GM19240 (cell line): ENCODE data around the gene CDH13.

Experiments used
- DNase-seq: peaks from one replicate; pipeline ENCODE4 v3.0.0; 2011; ENCODE audit warnings: low spot score; ENCODE audit not compliant: insufficient read length

The CDH13 gene

DNA sequence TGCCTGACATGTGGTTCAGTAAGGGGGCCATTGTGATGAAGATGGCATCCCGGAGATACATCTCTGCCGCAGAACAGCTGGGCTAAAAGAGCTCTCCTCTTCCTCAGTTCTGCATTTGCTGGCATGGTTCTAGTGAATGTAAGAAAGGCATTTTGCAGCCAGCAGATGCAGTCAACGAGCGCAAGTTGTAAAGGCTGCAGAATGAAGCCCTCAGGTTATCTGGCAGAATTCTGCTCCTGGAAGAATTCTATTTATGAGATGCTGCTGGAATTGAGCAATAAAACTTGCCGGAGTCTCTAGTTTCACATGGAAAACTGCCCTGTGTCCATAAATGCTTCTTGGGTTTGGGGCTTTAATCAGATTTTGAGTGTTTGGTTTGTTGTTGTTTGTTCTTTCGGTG lies 1004.2 kb downstream of the CDH13 start:
- DNase-seq: no peak

DNA sequence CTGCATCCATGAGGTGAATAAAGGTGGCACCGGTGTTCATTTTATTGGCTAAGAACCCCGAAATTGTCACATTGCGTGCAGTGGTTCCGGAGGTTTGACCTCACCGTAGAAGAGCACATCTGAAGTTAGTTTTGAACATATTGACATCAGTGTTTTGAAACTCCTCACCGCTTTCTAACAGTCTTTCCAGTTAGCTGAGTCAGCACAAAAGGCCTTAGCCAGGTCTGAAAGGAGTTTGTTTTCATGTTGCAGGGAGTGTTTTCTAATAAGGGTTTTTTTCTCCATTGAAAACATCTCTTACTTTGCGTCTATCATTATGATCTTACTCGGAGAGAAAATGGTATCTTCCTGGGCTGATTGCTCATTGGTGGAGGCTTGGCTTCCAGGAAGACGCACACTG lies 1006.5 kb downstream of the CDH13 start:
- DNase-seq: no peak

DNA sequence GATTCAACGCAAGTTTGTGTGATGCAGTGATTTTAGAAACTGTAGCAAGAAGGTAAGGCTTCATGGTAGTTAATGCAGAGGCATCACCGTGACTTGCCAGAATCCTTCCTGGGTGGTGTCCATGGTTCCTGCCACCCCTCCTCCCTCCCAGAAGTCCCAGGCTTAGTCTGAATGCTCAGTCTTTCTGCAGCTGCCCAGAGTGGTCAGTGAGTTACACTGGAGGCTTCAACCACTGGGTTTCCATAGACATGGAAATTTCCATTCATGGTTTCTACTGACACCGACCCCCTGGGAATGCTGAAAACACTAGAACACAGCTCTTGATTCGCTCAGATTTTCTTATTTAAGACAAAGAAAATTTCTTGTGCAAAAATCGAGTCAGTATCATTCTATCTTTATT lies 1021.6 kb downstream of the CDH13 start:
- no peak for DNase-seq

DNA sequence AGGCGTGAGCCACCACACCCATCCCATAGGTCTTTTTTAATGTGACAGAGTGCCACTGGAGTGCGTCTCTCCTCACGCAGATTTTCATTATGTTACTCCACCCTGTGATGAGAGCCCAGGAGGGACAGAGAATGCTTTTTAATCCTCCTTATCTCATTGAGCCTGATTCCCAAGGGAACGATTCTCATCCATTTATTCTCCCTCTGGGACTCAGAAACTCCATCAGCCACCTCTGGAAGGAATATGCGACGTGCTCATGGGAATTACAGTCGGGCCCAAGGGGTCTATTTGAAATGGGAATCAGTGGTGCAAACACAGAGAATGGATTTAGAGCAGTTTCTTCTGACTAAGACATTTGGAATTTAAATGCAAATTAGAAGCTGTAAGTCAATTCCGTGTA lies 1025.1 kb downstream of the CDH13 start:
- DNase-seq: no peak

DNA sequence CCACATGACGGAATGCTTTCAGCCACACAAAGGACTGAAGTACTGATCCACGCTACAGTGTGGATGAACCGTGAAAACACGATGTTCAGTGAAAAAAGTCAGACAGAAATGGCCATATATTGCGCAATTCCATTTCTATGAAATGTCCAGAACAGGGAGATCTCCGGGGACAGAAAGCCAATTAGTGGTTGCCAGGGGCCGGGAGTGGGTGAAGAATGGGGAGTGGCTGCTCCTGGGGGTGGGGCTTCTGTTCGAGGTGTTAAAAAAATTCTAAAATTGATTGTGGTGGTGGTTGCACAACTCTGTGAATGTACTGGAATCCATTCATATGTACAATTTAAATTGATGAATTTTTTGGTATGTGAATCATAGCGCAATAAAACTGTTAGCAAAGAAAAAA lies 1026.2 kb downstream of the CDH13 start:
- no peak for DNase-seq

DNA sequence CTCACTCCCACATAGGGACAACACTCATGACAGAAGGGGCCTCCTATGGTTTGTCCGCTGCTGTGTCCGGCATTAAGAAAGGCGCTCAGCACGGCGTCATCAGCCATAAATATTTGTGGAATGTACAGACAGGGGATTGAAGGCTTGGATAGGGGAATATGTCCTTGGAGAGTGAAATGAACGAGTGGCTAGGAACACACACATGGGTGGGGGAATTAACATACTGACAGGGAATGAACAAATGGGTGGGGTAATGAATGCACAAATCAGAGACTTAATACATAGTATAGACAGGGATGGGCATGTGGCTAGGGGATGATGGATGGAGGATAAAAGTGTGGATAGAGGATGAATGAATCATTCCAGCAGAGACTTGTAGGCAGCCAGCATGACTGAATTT lies 1027.0 kb downstream of the CDH13 start:
- DNase-seq: no peak

DNA sequence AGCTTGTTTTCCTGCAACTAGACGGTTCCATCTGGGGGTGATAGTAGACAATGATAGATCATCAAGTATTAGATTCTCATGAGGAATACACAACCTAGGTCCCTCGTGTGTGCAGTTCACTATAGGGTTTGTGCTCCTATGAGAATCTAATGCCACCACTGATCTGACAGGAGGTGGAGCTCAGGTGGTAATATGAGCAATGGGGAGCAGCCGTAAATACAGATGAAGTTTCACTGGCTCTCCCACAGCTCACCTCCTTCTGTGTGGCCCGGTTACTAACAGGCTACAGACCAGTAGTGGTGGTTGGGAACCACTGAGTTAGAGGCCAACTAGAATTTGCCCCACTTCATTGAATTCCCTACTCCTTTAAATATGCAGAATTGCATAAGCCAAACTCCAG lies 1033.5 kb downstream of the CDH13 start:
- DNase-seq: no peak

DNA sequence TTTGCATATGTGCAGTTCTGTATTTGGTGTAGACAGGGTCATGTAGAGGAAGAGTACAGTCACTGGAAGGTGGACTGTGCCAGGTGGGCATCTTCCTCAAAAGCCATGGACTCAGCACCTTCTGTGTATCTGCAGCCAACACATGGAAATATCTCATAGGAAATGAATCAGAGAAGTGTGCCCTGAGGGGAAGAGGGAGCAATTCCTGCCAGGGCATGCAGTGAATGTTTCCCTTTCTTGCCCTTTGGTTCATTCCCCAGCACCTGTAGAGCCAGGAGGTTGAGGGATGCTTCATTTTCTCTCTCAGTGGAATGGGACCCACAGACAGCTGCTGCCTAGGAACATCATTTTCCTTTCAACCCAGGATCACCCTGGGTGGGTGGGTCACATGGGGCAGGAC lies 1034.9 kb downstream of the CDH13 start:
- no peak for DNase-seq

DNA sequence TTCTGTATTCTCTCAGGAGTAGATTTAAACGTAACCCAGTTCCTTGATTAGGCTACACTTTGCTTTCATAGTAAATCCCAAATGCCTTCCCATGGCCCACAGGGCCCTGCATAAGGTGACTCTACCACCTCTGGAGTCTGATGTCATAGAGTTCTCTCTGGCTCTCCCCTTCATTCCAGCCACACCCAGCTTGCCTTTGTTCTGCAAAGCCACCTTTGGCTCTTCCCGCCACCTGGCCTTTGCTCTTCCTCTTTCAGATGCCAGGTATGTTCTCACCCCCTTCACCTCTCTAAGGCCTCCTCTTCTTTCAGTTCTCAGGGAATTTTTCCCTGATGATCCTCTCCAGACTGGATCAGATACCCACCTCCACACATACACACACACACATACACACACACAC lies 1039.7 kb downstream of the CDH13 start:
- DNase-seq: no peak

DNA sequence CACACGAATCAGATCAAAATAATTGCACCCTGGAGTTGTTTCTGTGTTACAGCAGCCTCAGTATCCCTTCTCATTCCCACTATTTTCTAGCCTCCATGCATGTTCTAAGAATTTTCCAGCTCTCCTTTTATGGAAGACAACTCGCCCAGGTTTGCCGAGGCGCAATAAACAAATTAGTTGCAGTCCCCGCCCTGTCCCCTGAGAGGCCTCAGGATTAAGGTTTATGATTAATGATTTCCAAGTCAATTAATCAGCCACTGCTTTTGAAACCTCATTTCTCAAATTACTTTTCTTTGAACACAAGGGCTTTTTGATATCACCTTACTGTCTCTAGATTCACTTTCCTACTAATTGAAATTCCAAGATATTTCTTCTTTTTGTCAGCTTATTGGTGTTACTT lies 1042.7 kb downstream of the CDH13 start:
- no peak for DNase-seq

DNA sequence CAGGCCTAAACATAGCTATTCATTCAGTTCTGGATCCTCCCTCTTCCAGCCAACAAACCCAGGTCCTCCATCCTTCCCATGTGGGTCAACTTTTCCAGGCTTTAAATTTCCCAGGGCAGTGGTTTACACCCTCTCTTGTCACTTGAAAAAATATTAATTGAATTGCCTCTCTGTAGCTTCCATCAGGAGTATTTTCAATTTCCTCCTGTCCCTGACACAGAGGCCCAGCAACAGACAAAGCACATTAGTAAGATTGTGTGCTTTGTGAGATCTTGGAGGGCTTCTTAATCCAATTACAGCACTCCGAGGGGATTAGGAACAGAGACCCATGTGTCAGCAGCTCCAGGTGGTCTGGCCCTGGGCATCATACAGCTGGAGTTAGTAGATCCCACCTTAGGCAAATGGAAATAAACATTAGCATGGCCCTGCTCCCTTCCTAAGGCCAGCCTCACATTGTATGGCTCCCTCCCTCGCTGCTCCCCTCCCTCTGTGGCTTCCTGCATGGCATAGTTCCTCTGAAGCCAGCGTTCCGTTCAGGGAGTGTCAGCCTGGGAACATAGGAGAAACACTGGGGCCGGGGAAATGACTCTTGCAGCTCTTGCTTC lies 1048.3 kb downstream of the CDH13 start:
- no peak for DNase-seq

DNA sequence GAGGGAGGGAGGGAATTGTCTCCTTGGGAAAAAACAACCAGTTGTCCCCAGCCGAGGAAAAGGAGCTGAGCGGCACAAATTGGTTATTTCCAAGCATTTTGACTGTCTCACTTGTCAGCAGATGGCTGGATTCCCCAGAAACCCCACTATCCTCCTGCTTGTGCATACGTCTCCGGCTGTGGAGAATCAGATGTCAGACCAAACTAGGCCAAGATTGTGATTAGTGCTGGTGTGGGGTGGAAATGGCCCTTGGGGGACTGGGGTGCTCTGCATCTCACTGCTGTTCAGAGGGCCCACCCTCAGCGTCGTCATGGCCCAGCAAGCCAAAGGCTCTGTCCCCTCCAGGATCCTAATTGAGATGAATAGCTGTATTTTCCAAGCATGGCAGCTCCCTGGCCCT lies 1049.3 kb downstream of the CDH13 start:
- no peak for DNase-seq

DNA sequence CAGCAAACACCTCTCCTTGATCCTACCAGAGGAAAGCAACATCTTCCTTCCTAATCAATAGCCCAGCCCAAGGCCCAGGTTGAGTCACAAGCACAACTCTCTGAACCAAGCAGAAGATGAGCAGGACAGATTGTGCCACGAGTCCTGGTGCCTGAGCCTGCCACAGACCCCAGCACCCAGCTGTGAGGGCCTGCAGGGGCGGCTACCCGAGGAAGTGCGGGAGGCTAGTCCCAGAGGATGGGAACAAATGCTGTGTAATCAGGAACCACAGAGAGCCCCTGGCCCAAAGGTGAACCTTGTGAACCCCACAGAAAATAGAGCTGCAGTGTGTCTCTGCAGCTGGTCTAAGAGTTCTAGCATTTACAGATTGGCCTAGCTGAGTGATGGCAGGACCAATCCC lies 1054.2 kb downstream of the CDH13 start:
- no peak for DNase-seq

DNA sequence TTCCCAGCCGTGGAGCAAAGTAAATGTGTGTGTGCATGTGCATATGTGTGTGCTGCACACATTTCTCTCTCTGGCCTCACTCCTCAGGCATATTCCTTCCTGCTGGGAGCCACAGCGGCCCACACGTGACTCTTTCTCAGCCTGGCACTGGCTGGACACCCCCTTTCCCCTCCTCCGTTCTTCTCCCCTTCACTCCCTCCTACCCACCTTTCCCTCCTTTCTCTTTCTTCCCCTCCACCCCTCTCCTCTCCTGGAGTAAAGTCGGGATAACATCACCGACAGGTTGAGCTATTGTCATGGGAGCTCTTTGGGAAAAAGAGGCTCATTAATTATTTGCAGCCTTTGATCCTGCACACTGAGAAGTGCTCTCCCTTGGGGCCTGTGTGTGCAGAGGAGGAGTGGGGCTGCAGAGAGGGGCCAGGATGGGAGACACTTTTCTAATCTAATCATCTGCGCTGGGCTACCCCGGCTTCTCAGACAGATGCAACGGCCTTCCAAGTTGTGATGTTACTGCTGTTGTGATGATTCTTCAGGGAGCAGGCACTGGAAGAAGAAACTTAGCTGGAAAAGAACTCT lies 1054.7 kb downstream of the CDH13 start:
- no peak for DNase-seq

DNA sequence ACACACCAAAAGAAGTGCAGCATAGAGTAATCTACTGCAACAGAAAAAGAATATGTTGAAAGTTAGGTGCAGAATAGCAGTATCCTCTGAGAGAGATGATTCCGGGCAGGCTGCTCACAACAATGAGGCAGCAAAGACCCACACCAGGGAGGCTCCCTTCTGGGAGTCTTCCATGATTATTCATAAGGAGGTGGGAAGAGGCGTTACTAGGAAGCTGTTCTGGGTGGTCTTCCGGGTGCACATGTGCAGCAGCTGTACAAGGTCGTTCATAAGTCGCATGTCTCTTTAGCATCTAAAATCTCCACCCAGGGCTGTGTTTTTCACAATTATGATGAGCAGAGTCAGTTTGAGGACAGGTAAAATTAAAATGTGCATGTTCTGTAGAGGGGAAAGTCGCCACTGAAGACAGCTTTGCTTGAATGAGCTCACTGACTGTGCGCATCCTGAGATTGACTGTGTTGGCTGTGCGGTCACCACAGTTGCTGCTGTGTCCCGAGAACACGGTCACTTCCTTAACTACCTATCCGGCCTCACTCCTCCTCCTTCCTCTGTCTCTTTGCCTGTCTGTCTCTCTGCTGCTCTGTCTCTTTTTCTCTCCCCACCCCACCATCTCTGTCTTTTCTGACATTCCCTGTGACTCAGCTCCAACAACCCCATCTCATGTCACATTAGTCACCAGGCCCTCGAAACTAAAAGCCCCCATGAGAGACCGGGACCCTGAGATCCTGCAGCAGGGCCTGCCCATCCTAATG lies 1055.5 kb downstream of the CDH13 start:
- DNase-seq: no peak

DNA sequence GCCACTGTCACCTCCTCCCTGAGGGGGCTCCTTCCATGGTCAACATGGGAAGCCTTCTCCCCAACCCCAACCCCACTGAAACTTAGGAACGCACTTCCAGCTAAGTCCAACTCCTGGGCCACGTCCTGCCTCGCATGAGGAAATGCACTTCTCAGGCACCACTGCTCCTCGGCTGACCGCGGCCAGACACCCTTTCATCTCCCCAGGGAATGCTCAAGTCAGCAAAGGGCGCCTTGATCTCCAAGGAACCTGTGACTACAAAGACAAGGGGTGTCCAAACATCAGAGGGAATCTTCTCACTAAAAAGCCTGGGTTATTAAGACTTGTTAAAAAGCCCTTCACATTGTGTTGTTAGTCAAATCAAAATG lies 1056.1 kb downstream of the CDH13 start:
- DNase-seq: no peak

DNA sequence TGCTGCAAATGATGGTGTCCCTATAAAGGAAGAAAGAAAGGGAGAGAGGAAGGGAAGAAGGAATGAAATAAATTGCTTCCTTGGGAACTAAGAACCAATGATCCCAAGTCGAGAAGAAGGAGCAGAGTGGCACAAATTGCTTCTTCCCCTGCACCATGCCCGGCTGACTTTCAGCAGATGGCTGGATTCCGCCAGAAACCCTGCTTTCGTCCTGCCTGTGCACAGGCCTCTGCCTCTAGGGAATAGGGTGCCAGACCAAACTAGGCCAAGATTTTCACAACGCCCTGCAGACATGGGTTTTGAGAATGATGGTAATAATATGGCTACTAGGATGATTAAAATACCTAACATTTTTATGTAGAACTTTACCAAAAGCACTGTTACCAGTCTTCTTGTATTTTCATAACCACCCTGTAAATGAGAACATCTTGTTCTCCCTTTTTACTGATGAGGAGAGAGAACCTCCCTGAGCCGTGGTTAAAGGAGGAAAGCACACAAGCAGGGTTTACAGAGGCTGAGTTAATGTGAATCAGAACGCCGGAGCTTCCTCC lies 1058.9 kb downstream of the CDH13 start:
- no peak for DNase-seq

DNA sequence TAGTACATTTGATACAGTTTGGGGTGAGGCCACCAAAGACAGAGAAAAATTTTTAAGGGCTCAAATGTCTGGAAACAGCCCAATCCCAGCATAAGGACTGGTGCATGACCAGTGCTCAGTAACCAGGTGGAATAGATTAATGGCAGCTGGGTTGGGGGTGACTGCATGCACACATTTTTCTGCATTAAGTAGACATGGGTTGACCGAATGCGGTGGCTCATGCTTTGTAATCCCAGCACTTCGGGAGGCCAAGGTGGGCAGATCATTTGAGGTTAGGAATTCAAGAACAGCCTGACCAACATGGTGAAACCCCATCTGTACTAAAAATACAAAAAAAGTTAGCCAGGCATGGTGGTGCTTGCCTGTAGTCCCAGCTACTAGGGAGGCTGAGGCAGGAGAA lies 1060.0 kb downstream of the CDH13 start:
- DNase-seq: no peak

DNA sequence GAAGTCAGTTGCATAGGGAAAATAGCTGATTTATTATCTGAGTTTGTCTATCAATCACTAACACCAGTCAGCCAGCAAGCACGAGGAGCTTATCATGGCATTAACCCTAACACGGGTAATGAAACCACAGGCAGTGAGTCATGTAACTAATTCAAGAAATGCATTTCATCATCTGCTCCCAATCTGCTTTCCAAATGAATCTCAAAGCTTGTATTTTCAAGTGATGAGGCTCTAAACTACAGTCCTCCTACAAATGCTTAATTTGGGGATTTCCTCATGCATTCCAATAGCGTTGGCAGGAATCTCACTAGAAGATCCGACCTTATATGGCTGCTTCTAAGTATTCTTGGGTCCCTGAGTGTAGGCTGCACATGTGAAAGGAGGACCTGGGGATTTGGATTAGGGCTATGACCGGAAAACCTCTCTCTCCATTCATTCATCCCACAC lies 1062.6 kb downstream of the CDH13 start:
- DNase-seq: no peak

DNA sequence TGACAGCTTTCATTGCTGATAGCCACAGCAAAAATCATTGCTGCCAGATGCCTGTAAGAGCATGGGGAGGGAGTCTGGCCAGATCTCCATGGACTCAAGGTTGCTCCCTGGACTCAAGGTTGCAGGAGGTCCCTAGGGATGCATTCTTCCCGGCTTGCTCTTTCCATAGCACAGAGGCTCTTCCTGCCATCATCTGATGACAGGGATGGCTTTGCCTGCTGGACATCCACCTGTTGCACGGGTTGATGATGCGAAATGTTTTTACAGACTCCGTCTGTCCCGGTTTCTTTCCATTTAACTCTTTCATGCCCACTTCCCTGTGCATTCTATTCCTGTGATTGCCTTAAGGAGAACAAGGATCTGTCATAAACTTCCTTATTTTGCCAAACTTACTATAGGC lies 1065.5 kb downstream of the CDH13 start:
- no peak for DNase-seq

DNA sequence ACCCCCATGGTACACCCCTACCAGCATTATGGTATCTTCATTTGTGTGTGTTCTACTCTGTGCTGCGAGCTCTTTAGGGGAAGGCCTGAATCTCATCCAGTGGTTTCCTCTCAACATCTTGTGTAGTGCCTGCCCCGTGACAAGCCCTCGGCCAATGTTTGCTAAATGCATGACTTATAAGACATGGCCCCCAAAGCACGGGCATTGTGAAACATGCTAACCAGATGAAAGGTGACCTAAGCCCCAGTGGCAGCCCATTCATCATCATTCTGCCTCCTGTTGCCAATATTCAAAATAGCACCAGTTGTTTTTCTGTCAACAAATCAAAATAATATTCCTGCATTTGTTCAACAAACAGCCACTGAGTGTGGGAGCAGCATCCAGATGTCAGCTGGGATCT lies 1072.2 kb downstream of the CDH13 start:
- DNase-seq: no peak

DNA sequence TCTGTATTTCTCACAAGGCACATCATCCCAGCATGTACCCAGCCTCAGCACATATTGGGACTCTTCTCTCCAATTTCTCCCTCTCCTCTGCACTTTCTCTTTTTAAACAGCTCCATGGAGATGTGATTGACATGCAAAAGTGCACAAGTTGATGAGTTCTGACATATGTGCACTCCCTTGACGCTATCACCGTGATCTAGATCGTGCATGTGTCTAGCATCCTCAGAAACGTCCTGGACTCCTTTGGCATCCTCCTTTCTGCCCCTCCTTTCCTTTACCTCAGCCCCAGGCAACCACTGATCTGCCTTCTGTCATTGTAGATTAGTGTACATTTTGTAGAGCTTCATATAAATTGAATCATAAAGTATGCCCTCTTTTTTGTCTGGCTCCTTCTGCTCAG lies 1073.0 kb downstream of the CDH13 start:
- DNase-seq: no peak

DNA sequence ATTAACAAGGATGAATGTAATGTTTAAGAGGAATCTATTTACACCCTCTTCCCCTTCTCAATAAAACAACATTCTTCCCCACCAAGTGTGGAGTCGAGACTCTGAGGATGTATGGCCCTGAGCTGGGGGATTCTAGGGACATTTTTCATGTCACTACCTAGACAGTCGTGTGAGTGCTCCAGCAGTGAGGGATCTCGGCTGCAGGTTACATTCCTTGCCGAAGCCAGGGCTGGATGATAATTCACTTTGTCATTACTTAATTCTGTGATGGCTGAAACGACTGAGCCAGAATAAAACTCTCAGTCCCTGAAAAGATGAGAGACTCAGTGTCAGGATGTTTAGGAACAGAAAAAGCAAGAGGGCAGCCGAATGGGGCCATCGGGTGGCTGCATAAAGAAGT lies 1074.1 kb downstream of the CDH13 start:
- no peak for DNase-seq
